ENCODE results near the gene SF3B6.

SF3B6 gene

GRCh38 chr2:24087032-24087431 lies 10.9 kb upstream of the SF3B6 start:
- H3K4me1 ChIP-seq (ENCODE audit: insufficient read depth, low read length): 0 out of 2 replicates have a peak, but pooled peaks cover 4% of the 10 kb centered on the region
- H3K27me3 ChIP-seq (ENCODE audit: insufficient read depth, low read length): no peaks in the 10 kb centered on the region
- no peak overlapping the region for H3K9ac ChIP-seq (ENCODE audit: low read depth, low read length)
- H3K36me3 ChIP-seq (ENCODE audit: insufficient read depth, low read depth, low read length): peaks cover 10% of the 10 kb centered on the region; the same call in 1 of the 2 replicates
- no peaks in the 10 kb centered on the region for H3K9me3 ChIP-seq (ENCODE audit: insufficient read depth, low read depth, low read length)
- H3K27ac ChIP-seq (ENCODE audit: low read length): no peak overlapping the region
- no peak overlapping the region for H3K4me3 ChIP-seq (ENCODE audit: low read length)

- H3K36me3 ChIP-seq (ENCODE audit: insufficient read depth, low read depth, low read length): peaks cover 16% of the 10 kb centered on the region; the same call in 1 of the 2 replicates
Measured at GRCh38 chr2:24086241-24086640, 10.1 kb upstream of the SF3B6 start.

GRCh38 chr2:24085200-24085489 lies 9.0 kb upstream of the SF3B6 start:
- no peaks in the 10 kb centered on the region for H3K27me3 ChIP-seq (ENCODE audit: insufficient read depth, low read length)
- H3K9ac ChIP-seq (ENCODE audit: low read depth, low read length): peak overlapping the region; percentile 93
- peak overlapping the region; percentile 94 for H3K4me3 ChIP-seq (ENCODE audit: low read length)
- H3K4me1 ChIP-seq (ENCODE audit: insufficient read depth, low read length): 0 out of 2 replicates have a peak, but pooled peaks cover 4% of the 10 kb centered on the region
- no peaks in the 10 kb centered on the region for H3K9me3 ChIP-seq (ENCODE audit: insufficient read depth, low read depth, low read length)
- peak overlapping the region; percentile 80 for H3K27ac ChIP-seq (ENCODE audit: low read length)
- H3K36me3 ChIP-seq (ENCODE audit: insufficient read depth, low read depth, low read length): peaks cover 25% of the 10 kb centered on the region

More at GRCh38 chr2:24086241-24086640, 10.1 kb upstream of the SF3B6 start:
- no peaks in the 10 kb centered on the region for H3K27me3 ChIP-seq (ENCODE audit: insufficient read depth, low read length)
- H3K9me3 ChIP-seq (ENCODE audit: insufficient read depth, low read depth, low read length): no peaks in the 10 kb centered on the region
- no peak overlapping the region for H3K4me3 ChIP-seq (ENCODE audit: low read length)
- H3K9ac ChIP-seq (ENCODE audit: low read depth, low read length): no peak overlapping the region
- no peak overlapping the region for H3K27ac ChIP-seq (ENCODE audit: low read length)
- H3K4me1 ChIP-seq (ENCODE audit: insufficient read depth, low read length): 0 out of 2 replicates have a peak, but pooled peaks cover 4% of the 10 kb centered on the region

- Histone ChIP-seq H3K27me3 (ENCODE audit: insufficient read depth, low read length) (no peaks in the 10 kb centered on the region), H3K4me3 (ENCODE audit: low read length) (peak within 1 kb of the TSS; percentile 94), H3K27ac (ENCODE audit: low read length) (peak within 1 kb of the TSS; percentile 80), H3K9me3 (ENCODE audit: insufficient read depth, low read depth, low read length) (no peaks in the 10 kb centered on the region), H3K9ac (ENCODE audit: low read depth, low read length) (peak within 1 kb of the TSS; percentile 93), H3K36me3 (ENCODE audit: insufficient read depth, low read depth, low read length) (peaks cover 28% of the 10 kb centered on the region), H3K4me1 (ENCODE audit: insufficient read depth, low read length) (0 out of 2 replicates have a peak, but pooled peaks cover 4% of the 10 kb centered on the region)
Measured at GRCh38 chr2:24084386-24085199, 8.5 kb upstream of the SF3B6 start, which contains the start of gene TP53I3. Gene TP53I3, minus strand, starts transcription at chr2:24084834. Its CDS starts 508 bp downstream, at chr2:24084326.

- Histone ChIP-seq H3K27ac (ENCODE audit: low read length) (peak overlapping the region; percentile 75), H3K9ac (ENCODE audit: low read depth, low read length) (peak overlapping the region; percentile 93), H3K36me3 (ENCODE audit: insufficient read depth, low read depth, low read length) (peaks cover 36% of the 10 kb centered on the region), H3K4me1 (ENCODE audit: insufficient read depth, low read length) (0 out of 2 replicates have a peak, but pooled peaks cover 4% of the 10 kb centered on the region), H3K9me3 (ENCODE audit: insufficient read depth, low read depth, low read length) (no peaks in the 10 kb centered on the region), H3K27me3 (ENCODE audit: insufficient read depth, low read length) (no peaks in the 10 kb centered on the region), H3K4me3 (ENCODE audit: low read length) (peak overlapping the region; percentile 94)
Measured at GRCh38 chr2:24083567-24084385, 7.7 kb upstream of the SF3B6 start.

GRCh38 chr2:24082787-24083566 lies 6.9 kb upstream of the SF3B6 start:
- no peaks in the 10 kb centered on the region for H3K27me3 ChIP-seq (ENCODE audit: insufficient read depth, low read length)
- 0 out of 2 replicates have a peak, but pooled peaks cover 4% of the 10 kb centered on the region for H3K4me1 ChIP-seq (ENCODE audit: insufficient read depth, low read length)
- H3K4me3 ChIP-seq (ENCODE audit: low read length): peak overlapping the region; percentile 94
- H3K9ac ChIP-seq (ENCODE audit: low read depth, low read length): peak overlapping the region; percentile 93
- no peaks in the 10 kb centered on the region for H3K9me3 ChIP-seq (ENCODE audit: insufficient read depth, low read depth, low read length)
- peaks cover 39% of the 10 kb centered on the region for H3K36me3 ChIP-seq (ENCODE audit: insufficient read depth, low read depth, low read length)
- H3K27ac ChIP-seq (ENCODE audit: low read length): peak overlapping the region; percentile 75

GRCh38 chr2:24080701-24081100 lies 4.6 kb upstream of the SF3B6 start:
- Histone ChIP-seq H3K9me3 (ENCODE audit: insufficient read depth, low read depth, low read length) (no peaks in the 10 kb centered on the region), H3K27me3 (ENCODE audit: insufficient read depth, low read length) (no peaks in the 10 kb centered on the region), H3K9ac (ENCODE audit: low read depth, low read length) (no peak overlapping the region), H3K27ac (ENCODE audit: low read length) (no peak overlapping the region), H3K4me3 (ENCODE audit: low read length) (no peak overlapping the region), H3K4me1 (ENCODE audit: insufficient read depth, low read length) (peaks cover 8% of the 10 kb centered on the region; the same call in 1 of the 2 replicates), H3K36me3 (ENCODE audit: insufficient read depth, low read depth, low read length) (peaks cover 39% of the 10 kb centered on the region)

GRCh38 chr2:24077879-24078278 lies 1.8 kb upstream of the SF3B6 start:
- H3K4me3 ChIP-seq (ENCODE audit: low read length): peak overlapping the region; percentile 96
- H3K36me3 ChIP-seq (ENCODE audit: insufficient read depth, low read depth, low read length): peaks cover 49% of the 10 kb centered on the region
- peaks cover 3% of the 10 kb centered on the region; the same call in 1 of the 2 replicates for H3K4me1 ChIP-seq (ENCODE audit: insufficient read depth, low read length)
- H3K27me3 ChIP-seq (ENCODE audit: insufficient read depth, low read length): no peaks in the 10 kb centered on the region
- peak overlapping the region; percentile 78; the same call in 1 of the 2 replicates for H3K9ac ChIP-seq (ENCODE audit: low read depth, low read length)
- no peak overlapping the region for H3K27ac ChIP-seq (ENCODE audit: low read length)
- H3K9me3 ChIP-seq (ENCODE audit: insufficient read depth, low read depth, low read length): no peaks in the 10 kb centered on the region

GRCh38 chr2:24077535-24077877 lies 1.4 kb upstream of the SF3B6 start:
- Histone ChIP-seq H3K9me3 (ENCODE audit: insufficient read depth, low read depth, low read length) (no peaks in the 10 kb centered on the region), H3K27me3 (ENCODE audit: insufficient read depth, low read length) (no peaks in the 10 kb centered on the region), H3K4me1 (ENCODE audit: insufficient read depth, low read length) (peaks cover 3% of the 10 kb centered on the region; the same call in 1 of the 2 replicates), H3K27ac (ENCODE audit: low read length) (no peak overlapping the region), H3K36me3 (ENCODE audit: insufficient read depth, low read depth, low read length) (peaks cover 49% of the 10 kb centered on the region), H3K4me3 (ENCODE audit: low read length) (peak overlapping the region; percentile 96), H3K9ac (ENCODE audit: low read depth, low read length) (peak overlapping the region; percentile 78; the same call in 1 of the 2 replicates)

- peaks cover 3% of the 10 kb centered on the region; the same call in 1 of the 2 replicates for H3K4me1 ChIP-seq (ENCODE audit: insufficient read depth, low read length)
- no peaks in the 10 kb centered on the region for H3K9me3 ChIP-seq (ENCODE audit: insufficient read depth, low read depth, low read length)
- no peaks in the 10 kb centered on the region for H3K27me3 ChIP-seq (ENCODE audit: insufficient read depth, low read length)
- H3K4me3 ChIP-seq (ENCODE audit: low read length): peak overlapping the region; percentile 96
- H3K36me3 ChIP-seq (ENCODE audit: insufficient read depth, low read depth, low read length): peaks cover 48% of the 10 kb centered on the region
- H3K27ac ChIP-seq (ENCODE audit: low read length): no peak overlapping the region
- peak overlapping the region; percentile 78; the same call in 1 of the 2 replicates for H3K9ac ChIP-seq (ENCODE audit: low read depth, low read length)
Measured at GRCh38 chr2:24076849-24077534, 866 bp upstream of the SF3B6 start.
